Right cardiac atrium (tissue), 5 donors: ENCODE measurements around the gene GCN1. TPM values are rescaled to one million over a fixed set of nuclear protein-coding genes. Genes with fewer than 3 reads are reported as not detected.
A peak's percentile ranks its signal among the peaks of the same experiment; 100 is the strongest.
"Not testable (repeated sequence)": the region's sequence is repeated elsewhere in the genome, so short reads cannot be mapped to it uniquely, and the experiment has no call there.

Experiments
- ATAC-seq, 2 donors: fragments of 200-7000 bp; cut with Tn5 transposase; one replicate each; pipeline versions ENCODE4 v1.8.0 to v1.9.1; 2020; ENCODE audit warnings: moderate library complexity in 2 of 2, mild to moderate bottlenecking in 1 of 2
- DNase-seq, 3 donors: peaks; one replicate each; pipeline ENCODE4 v3.0.0-alpha.2; 2020
- H3K27ac ChIP-seq: one replicate; pipeline ENCODE4 v1.5.1; 2013; ENCODE audit warnings: mild to moderate bottlenecking, low read length, control low read depth, moderate library complexity
- H3K27me3 ChIP-seq: one replicate; pipeline ENCODE4 v1.6.1; 2013; ENCODE audit not compliant: control insufficient read depth, insufficient read depth
- H3K4me1 ChIP-seq: one replicate; pipeline ENCODE4 v1.6.1; 2013; ENCODE audit warnings: low read length; ENCODE audit not compliant: control insufficient read depth, insufficient read depth
- H3K4me3 ChIP-seq: one replicate; pipeline ENCODE4 v1.5.1; 2013; ENCODE audit warnings: low read length, control low read depth
- H3K9me3 ChIP-seq: one replicate; pipeline ENCODE4 v1.6.1; 2013; ENCODE audit warnings: low read length; ENCODE audit not compliant: control insufficient read depth
- WGBS: extraction: QIAGEN DNeasy Blood & Tissue Kit; methylation state at CpG from one replicate; pipeline ENCODE4 v1.1.7; 2013; 5-methylcytosine and 5-hydroxymethylcytosine counted together
- intact Hi-C, 4 donors: fragments of 100-400 bp; cut with DNase I; formaldehyde crosslinking; loops; one replicate each; pipeline versions ENCODE4 v1.11.0 to v1.14.0; 2022 to 2023
- polyA plus RNA-seq: library from polyadenylated mRNA; stranded (reverse); fragments of 200-250 nt; gene quantifications from one replicate; pipeline ENCODE4 v1.2.3, GENCODE V29; 2013
- total RNA-seq, 4 donors: library from RNA; stranded (reverse); fragmentation: NEBNext Ultra II Directional; extraction: Animal tissue kit (Norgen Biotek cat#: 25700); gene quantifications; one replicate each; pipeline ENCODE4 v1.2.1, GENCODE V29; 2021
- donor health status: healthy with polysubstance abuse.
- donor health status: DM: no; HTN: yes; CAD: no.
- donor health status: DM: no; HTN: no; CAD: no.
- donor health status: DM: no; HTN: yes; CAD: no; lungs with severe emphysema.
- donor health status: DM: yes; HTN: yes; CAD: no.

GCN1 gene
- total and polyA plus RNA-seq, 5 donors, result 10.6 to 41.4 (median 34.7) TPM

DNA sequence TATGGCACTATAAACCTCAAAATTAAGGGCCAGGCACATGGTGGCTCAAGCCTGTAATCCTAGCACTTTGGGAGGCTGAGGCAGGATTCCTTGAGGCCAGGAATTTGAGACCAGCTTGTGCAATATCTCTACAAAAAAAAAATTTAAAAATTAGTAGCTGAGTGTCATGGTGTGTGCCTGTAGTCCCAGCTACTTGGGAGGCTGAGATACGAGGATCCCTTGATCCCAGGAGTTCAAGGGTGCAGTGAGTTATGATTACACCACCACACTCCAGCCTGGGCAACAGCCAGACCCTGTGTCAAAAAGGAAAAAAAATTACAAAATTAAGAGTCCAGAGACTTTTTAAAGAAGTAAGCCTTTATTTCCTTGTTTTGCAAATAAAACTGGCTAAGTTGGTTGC lies 1.8 kb upstream of the GCN1 start:
- ATAC-seq (no peak), DNase-seq (no peak)
- H3K27me3 ChIP-seq, result no peaks in the 10 kb centered on the region
- intact Hi-C loops, result no loop called here
- no peak overlapping the region for H3K4me3 ChIP-seq
- no peaks in the 10 kb centered on the region for H3K9me3 ChIP-seq
- no peak overlapping the region for H3K27ac ChIP-seq
- WGBS, result 67% methylated on average over 1 of the region's 1 CpG
- peaks cover 10% of the 10 kb centered on the region for H3K4me1 ChIP-seq

DNA sequence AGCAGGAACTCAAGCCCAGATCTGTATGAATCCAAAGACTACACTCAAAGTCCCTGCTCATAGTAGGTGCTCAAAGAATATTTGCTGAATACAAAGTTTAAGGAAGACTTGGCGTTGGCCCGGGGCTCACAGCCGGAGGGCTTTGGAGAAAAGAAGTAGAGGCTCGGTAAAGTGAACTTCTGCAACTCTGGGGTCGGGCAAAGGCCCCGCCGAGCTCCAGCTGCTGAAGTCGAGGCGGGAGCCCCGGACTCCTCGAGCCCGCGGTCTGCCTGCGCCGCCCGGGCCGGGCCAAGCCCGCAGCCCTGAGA lies 335 bp downstream of the GCN1 start:
- Histone ChIP-seq H3K27me3 (no peaks in the 10 kb centered on the region), H3K4me3 (peak overlapping the region; percentile 94), H3K4me1 (peaks cover 6% of the 10 kb centered on the region), H3K9me3 (no peaks in the 10 kb centered on the region), H3K27ac (peak overlapping the region; percentile 99)
- intact Hi-C loops, result no loop called here
- WGBS, result under 1% methylated on average over 18 of the region's 18 CpGs
- ATAC-seq (no peak), DNase-seq (no peak)

DNA sequence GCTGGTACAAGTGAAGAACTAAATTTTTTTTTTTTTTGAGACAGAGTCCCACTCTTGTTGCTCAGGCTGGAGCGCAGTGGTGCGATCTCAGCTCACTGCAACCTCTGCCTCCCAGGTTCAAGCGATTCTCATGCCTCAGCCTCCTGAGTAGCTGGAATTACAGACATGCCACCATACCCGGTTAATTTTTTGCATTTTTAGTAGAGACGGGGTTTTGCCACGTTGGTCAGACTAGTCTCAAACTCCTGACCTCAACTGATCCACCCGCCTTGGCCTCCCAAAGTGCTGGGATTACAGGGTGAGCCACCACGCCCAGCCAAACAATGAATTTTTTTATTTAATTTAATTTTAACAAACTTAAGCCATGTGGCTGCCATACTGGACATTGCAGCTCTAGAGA lies 1.2 kb downstream of the GCN1 start:
- ATAC-seq, DNase-seq, intact Hi-C loops, H3K27ac ChIP-seq, H3K4me1 ChIP-seq, H3K27me3 ChIP-seq, H3K9me3 ChIP-seq: not testable (repeated sequence)
- peak overlapping the region; percentile 94 for H3K4me3 ChIP-seq
- WGBS, result 86% methylated on average over 8 of the region's 8 CpGs

DNA sequence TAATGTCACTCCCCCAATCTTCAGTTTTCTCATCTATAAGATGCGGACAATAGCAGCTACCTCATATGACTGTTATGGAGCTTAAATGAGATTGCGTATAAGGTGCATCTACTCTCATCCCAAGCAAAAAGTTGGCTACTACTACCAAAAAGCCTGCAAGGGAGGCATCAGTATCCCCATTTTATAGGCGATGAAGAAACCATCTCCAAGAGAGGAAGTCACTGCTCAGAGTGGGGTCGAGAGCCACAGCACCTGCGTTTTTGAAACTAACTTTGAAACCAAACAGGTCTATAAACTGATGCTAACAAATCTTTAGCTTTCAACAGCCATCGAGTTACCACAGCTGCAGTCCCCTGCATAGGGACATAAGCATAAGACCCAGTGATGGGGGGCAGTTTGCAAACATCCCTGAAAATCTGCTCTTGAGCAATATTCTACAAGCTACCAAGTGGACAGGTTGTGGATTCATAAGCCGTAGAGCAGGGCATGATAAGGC lies 3.5 kb downstream of the GCN1 start:
- H3K9me3 ChIP-seq, result no peaks in the 10 kb centered on the region
- WGBS, result 78% methylated on average over 7 of the region's 7 CpGs
- no peak for DNase-seq
- intact Hi-C loops, result no loop called here
- H3K4me1 ChIP-seq, result peaks cover 3% of the 10 kb centered on the region
- no peak for ATAC-seq
- no peak overlapping the region for H3K4me3 ChIP-seq
- H3K27ac ChIP-seq, result no peak overlapping the region
- H3K27me3 ChIP-seq, result no peaks in the 10 kb centered on the region

DNA sequence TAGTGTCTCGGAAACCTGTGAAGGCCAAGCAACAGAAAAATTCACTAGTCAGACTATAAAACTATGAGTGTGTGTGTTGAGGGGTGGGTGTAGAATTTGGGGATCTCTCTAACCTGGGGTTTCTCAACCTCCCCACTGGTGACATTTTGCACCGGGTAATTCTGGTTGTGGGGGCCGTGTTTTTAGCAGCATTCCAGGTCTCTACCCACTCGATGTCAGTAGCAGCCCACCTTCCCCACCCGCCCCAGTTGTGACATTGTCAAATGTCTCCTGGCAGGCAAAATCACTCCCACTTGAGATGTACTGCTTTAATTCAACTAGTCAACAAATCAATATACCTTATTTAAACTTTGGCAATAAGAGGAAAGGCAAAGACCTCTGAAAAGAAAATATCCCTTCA lies 4.1 kb downstream of the GCN1 start:
- intact Hi-C loops, result no loop called here
- WGBS, result 87% methylated on average over 5 of the region's 5 CpGs

DNA sequence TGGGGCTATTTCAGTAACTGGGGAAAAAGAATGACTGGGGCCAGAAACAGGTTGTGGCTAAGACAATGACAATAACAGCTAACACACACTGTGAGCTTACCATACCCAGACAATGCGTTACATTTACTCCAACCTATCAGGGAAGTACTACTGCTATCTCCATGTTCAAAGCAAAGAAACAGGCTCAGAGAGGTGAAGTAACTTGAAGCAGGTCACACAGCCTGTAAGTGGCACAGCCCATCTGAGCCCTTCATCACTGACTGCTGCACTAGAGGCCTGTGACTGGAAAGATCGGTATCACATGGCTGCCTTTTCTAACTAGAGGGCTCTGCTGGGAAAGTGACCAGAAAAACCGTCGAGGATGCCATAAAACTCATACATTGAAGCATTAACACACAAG lies 7.9 kb downstream of the GCN1 start:
- intact Hi-C loops, result no loop called here
- H3K27me3 ChIP-seq, result no peaks in the 10 kb centered on the region
- no peak for ATAC-seq
- H3K9me3 ChIP-seq, result no peaks in the 10 kb centered on the region
- 87% methylated on average over 4 of the region's 4 CpGs for WGBS
- DNase-seq, result no peak
- H3K4me1 ChIP-seq, result peaks cover 3% of the 10 kb centered on the region
- no peak overlapping the region for H3K27ac ChIP-seq
- H3K4me3 ChIP-seq, result no peak overlapping the region

More for the DNA sequence above, 4.1 kb downstream of the GCN1 start:
- H3K27ac ChIP-seq, result no peak overlapping the region
- no peaks in the 10 kb centered on the region for H3K27me3 ChIP-seq
- no peak for ATAC-seq
- H3K4me3 ChIP-seq, result no peak overlapping the region
- no peak for DNase-seq
- no peaks in the 10 kb centered on the region for H3K9me3 ChIP-seq
- peaks cover 3% of the 10 kb centered on the region for H3K4me1 ChIP-seq

DNA sequence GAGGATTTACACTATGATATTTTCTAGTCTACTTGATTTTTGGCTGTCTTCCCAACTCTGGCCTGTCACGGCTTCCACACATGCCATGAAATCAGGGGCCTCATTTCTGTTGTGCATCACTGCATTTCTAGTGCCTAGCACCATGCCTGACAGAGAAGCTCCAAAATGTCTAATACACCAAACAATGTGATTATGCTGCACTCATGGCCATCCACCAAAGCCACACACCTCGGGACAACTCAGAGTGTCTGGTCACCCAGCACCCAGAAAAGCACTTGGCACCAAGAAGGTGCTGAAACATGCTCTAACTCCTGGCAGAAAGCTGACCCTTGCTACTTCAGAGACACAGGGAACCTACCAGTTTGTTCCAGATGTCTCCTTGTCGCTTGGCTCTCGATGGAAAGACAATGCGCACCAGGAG lies 11.3 kb downstream of the GCN1 start:
- Histone ChIP-seq H3K27me3 (no peaks in the 10 kb centered on the region), H3K9me3 (no peaks in the 10 kb centered on the region), H3K27ac (no peak overlapping the region), H3K4me3 (no peak overlapping the region), H3K4me1 (peaks cover 3% of the 10 kb centered on the region)
- ATAC-seq (peak; percentile 12 to 27), DNase-seq (no peak)
- 64% methylated on average over 5 of the region's 5 CpGs for WGBS
- intact Hi-C loops, result no loop called here

DNA sequence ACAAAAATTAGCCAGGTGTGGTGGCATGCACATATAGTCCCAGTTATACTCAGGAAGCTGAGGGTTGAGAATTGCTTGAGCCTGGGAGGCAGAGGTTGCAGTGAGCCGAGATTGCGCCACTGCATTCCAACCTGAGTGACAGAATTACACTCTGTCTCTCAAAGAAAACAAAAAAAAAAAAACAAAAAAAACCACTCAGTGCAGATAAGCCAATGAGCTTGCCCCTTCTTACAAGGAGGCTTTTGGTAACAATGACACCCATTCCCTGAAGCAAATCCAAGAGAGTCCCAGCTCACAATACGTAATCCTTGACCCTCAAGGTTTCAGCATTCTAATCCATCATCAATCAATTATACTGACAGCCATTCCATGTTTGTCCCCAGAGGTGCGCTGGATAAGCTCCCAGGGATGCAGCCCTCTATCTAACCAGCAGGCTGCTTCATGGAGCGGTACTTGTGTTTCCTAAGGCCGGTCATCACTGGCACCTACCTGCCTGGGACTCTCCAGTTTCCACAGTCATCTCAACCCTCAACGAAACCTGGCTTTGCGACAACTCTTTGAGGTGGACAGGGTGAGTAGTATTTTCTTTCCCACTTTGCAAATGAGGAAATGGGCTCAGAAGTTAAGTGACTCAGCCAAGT lies 12.4 kb downstream of the GCN1 start:
- no peaks in the 10 kb centered on the region for H3K9me3 ChIP-seq
- intact Hi-C loops, result no loop called here
- H3K4me1 ChIP-seq, result peaks cover 3% of the 10 kb centered on the region
- ATAC-seq (no peak), DNase-seq (no peak)
- no peaks in the 10 kb centered on the region for H3K27me3 ChIP-seq
- no peak overlapping the region for H3K27ac ChIP-seq
- 86% methylated on average over 8 of the region's 8 CpGs for WGBS
- no peak overlapping the region for H3K4me3 ChIP-seq

DNA sequence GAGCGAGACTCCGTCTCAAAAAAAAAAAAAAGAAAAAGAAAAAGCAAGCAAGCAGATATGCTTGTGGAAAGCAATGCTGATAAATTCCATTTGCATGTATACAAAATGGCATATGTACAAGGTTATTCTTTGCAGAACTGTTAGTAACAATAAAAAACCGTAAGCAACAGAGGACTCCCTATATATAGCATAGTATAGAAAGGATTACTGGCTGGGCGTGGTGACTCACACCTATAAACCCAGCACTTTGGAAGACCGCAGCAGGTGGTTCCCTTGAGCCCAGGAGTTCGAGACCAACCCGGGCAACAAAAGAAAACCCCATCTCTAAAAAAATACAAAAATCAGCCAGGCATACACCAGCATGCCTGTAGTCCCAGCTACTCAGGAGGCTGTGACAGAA lies 13.5 kb downstream of the GCN1 start:
- Histone ChIP-seq H3K4me1 (peaks cover 3% of the 10 kb centered on the region), H3K27me3 (no peaks in the 10 kb centered on the region), H3K4me3 (no peak overlapping the region), H3K27ac (no peak overlapping the region), H3K9me3 (no peaks in the 10 kb centered on the region)
- WGBS, result 93% methylated on average over 7 of the region's 7 CpGs
- no peak for DNase-seq
- intact Hi-C loops, result no loop called here
- no peak for ATAC-seq

DNA sequence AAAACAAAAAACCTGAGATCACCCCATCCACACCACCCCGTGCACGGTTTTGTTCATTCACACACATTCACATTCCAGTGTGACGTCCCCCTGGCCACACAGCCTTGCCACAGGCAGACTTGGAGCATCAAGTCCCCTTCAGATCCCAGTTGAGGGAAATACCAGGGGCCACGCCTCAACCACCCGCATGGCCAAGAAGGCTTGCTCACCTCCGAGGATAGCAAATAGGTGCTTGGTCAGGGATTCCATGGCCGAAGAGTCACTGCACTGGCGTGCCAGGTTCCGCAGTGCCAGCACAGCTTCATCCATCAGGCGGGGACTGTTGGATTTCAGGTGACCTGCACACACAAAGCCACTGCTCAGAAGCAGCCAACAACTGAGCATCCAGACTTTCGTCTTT lies 19.0 kb downstream of the GCN1 start:
- H3K4me3 ChIP-seq, result no peak overlapping the region
- H3K27ac ChIP-seq, result no peak overlapping the region
- no peaks in the 10 kb centered on the region for H3K4me1 ChIP-seq
- 91% methylated on average over 11 of the region's 11 CpGs for WGBS
- intact Hi-C loops, result no loop called here
- no peaks in the 10 kb centered on the region for H3K27me3 ChIP-seq
- ATAC-seq (no peak), DNase-seq (no peak)
- H3K9me3 ChIP-seq, result no peaks in the 10 kb centered on the region

DNA sequence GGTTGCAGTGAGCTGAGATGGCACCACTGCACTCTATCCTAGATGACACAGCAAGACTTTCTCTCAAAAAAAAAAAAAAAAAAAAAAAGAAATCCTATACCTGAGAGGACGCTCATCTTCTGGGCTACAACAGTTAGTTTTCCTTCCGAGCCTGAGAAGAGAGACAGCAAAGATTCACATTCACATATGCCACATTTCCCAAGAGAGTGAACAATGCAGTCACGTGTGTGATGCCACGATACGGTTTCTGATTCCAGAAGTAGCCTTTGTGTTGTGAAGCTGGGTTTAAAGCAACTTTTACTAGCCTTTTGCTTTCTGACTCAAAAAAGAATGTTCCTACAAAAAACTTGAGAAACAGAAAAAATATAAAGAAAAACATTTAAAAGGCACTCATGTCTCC lies 19.5 kb downstream of the GCN1 start:
- Histone ChIP-seq H3K4me1 (no peaks in the 10 kb centered on the region), H3K27me3 (no peaks in the 10 kb centered on the region), H3K27ac (no peak overlapping the region), H3K4me3 (no peak overlapping the region), H3K9me3 (no peaks in the 10 kb centered on the region)
- WGBS, result 86% methylated on average over 5 of the region's 5 CpGs
- intact Hi-C loops, result no loop called here
- ATAC-seq (no peak), DNase-seq (no peak)

DNA sequence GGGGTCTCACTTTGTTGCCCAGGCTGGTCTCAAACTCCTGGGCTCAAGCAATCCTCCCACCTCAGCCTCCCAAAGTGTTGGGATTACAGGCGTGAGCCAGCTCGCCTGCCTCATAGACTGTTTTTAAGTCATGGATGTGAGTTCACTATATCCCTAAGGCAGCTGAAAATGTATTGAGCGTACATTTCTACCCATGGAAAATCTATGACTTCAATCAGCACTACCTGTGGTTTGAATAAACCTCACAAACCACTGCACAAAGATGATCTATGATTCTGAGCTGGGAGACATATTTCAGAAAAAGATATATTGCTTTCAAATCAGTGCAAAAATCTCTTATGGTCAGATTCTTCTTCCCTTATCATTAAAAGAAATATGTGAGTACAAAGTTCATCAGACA lies 22.5 kb downstream of the GCN1 start:
- Histone ChIP-seq H3K27ac (no peak overlapping the region), H3K9me3 (no peaks in the 10 kb centered on the region), H3K4me1 (no peaks in the 10 kb centered on the region), H3K27me3 (no peaks in the 10 kb centered on the region), H3K4me3 (no peak overlapping the region)
- intact Hi-C loops, result no loop called here
- WGBS, result 95% methylated on average over 3 of the region's 3 CpGs
- DNase-seq (no peak), ATAC-seq (no peak)
